Colonic mucosa (tissue), 4 donors: Measurements from ENCODE around the gene MGMT. TPM values are rescaled to one million over a fixed set of nuclear protein-coding genes. Genes with fewer than 3 reads are reported as not detected.

Source experiments
- DNase-seq: peaks from one replicate; pipeline ENCODE4 v3.0.0-alpha.2; 2020
- H3K27ac ChIP-seq: fragments of 200-600 bp; one replicate; pipeline ENCODE4 v1.8.0; 2021
- H3K27me3 ChIP-seq: fragments of 200-600 bp; one replicate; pipeline ENCODE4 v1.8.0; 2021
- H3K36me3 ChIP-seq: fragments of 200-600 bp; one replicate; pipeline ENCODE4 v1.8.0; 2021
- H3K4me1 ChIP-seq: fragments of 200-600 bp; one replicate; pipeline ENCODE4 v1.8.0; 2021; ENCODE audit warnings: mild to moderate bottlenecking
- H3K4me3 ChIP-seq: fragments of 200-600 bp; one replicate; pipeline ENCODE4 v1.8.0; 2021
- H3K9ac ChIP-seq, 2 donors: one replicate each; pipeline ENCODE4 v1.7.0; 2013; ENCODE audit warnings: control low read depth in 2 of 2, low read depth in 2 of 2, low read length in 2 of 2
- H3K9me3 ChIP-seq: fragments of 200-600 bp; one replicate; pipeline ENCODE4 v1.8.0; 2021
- intact Hi-C: fragments of 100-400 bp; cut with DNase I; formaldehyde crosslinking; loops from one replicate; pipeline ENCODE4 v1.14.1; 2022
- total RNA-seq, 2 donors: library from RNA; stranded (reverse); fragmentation: NEBNext Ultra II Directional in 1 of 2; extraction: Animal tissue kit (Norgen Biotek cat#: 25700) in 1 of 2; gene quantifications; one replicate each; pipeline ENCODE4 v1.2.1, GENCODE V29; 2021
- TF ChIP-seq, protein P1 (sequence below): fragments of 200-600 bp; IDR thresholded peaks from one replicate; pipeline ENCODE4 v1.8.0; 2022; ENCODE audit warnings: antibody characterized with exemption, mild to moderate bottlenecking
- donor health status: healthy.
- donor health status: DM: no; HTN: no; CAD: no.
- donor health status: DM: no; HTN: no; CAD: no.

Gene MGMT
- total RNA-seq, 2 donors from 2014 or later: 17.5 to 18.2 TPM

DNA sequence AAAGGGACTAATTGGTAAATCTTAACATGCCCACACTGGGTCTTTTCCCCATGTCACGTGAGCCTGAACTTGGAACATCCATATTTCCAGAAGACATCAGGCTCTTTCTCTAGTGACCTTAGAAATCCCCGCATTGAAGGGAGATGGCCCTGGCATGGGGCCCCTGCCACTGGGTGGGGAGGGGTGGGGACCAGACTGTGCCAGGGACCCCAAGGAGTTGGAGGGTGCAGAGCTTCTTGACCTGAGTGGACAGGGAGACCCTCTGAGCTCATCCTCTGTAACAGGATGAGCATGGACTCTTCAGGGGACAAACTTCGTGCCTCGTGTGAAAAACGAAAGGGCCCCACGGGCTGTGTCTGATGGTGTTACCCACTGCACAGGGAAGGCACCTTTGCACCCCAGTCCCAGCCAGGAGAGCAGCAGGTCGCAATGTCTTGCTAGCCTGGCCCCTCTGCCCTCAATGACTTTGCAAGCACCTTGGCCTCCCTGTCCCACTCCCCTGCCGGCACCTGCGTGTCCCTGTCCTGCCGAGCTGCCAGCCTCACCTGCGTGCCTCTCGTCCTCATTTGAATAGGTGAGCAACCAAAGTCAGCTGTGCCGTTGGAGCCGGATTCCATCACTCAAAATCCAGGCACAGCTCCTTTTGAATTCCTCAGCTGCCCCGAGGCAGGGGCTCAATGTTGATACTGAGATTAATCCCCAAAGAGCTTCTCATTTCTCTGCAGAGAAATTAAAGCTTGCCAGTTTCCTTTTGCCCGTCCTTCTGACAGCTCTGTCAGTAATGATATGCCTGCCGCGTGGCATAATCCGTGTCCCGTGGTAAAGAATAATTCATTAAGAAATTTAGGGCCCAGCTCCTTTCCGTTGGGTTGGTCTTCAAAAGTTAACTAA, 262.1 kb downstream of the MGMT start:
- intact Hi-C loops: no loop called here
- Histone ChIP-seq H3K27ac (no peak overlapping the region), H3K9me3 (no peaks in the 10 kb centered on the region), H3K4me1 (no peaks in the 10 kb centered on the region), H3K27me3 (no peaks in the 10 kb centered on the region), H3K9ac (no peak overlapping the region), H3K36me3 (no peaks in the 10 kb centered on the region), H3K4me3 (no peak overlapping the region)
- TF ChIP-seq, protein P1, sequence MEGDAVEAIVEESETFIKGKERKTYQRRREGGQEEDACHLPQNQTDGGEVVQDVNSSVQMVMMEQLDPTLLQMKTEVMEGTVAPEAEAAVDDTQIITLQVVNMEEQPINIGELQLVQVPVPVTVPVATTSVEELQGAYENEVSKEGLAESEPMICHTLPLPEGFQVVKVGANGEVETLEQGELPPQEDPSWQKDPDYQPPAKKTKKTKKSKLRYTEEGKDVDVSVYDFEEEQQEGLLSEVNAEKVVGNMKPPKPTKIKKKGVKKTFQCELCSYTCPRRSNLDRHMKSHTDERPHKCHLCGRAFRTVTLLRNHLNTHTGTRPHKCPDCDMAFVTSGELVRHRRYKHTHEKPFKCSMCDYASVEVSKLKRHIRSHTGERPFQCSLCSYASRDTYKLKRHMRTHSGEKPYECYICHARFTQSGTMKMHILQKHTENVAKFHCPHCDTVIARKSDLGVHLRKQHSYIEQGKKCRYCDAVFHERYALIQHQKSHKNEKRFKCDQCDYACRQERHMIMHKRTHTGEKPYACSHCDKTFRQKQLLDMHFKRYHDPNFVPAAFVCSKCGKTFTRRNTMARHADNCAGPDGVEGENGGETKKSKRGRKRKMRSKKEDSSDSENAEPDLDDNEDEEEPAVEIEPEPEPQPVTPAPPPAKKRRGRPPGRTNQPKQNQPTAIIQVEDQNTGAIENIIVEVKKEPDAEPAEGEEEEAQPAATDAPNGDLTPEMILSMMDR: no peak
- DNase-seq: peak; percentile 11

DNA sequence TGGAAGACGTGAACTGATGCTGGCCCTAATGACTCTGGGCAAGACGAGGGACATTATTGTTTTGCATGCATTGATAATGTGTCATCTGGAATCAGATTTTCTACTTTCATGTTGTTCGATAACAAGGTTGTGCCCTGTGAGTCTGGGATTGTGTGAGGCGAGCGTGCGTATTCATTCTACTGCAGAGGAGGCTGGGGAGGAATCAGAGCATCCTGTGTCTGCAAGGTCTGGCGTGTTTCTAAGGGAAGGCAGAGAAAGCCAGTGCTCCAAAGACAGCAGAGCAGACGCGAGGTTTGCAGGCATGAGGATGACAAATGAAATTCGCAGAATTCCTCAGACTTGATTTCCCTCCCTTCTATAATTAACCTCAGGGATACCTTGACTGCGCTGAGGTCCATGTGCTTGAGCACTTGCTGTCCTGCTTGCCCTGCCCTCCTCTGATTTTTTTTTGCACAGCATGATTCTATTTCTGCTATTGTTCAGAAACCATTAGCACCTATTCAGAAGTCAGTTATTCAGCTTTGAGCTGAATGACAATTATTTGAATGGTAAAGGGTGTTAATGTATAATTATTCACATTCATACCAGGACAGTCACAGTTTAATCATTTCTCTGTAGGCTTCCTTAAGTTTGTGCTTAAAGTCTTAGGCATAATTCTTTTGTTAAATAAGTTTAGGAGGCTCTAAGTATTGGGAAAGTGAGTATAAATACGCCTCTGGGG, 263.4 kb downstream of the MGMT start:
- no peak overlapping the region for H3K27ac ChIP-seq
- no peaks in the 10 kb centered on the region for H3K36me3 ChIP-seq
- no peak overlapping the region for H3K4me3 ChIP-seq
- intact Hi-C loops: no loop called here
- no peak overlapping the region for H3K9ac ChIP-seq
- H3K4me1 ChIP-seq: no peaks in the 10 kb centered on the region
- TF ChIP-seq, protein P1: no peak
- H3K27me3 ChIP-seq: no peaks in the 10 kb centered on the region
- no peak for DNase-seq
- H3K9me3 ChIP-seq: no peaks in the 10 kb centered on the region

DNA sequence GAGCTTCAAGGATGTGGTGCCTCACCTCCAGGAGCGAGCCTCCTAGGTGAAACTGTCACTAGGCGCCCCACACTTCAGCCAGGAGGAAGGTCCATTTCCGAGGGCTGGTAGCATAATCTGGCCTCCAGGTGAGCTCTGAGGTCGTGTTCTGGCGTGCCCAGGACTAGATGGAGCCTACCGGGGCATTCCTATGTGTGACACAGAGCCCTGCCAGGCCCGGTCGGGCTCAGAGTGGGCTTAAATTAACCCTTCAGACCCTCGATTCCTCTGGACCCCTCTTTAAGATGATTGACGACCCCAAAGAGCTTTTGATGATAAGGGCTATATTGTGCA, 263.9 kb downstream of the MGMT start:
- H3K27me3 ChIP-seq: no peaks in the 10 kb centered on the region
- intact Hi-C loops: no loop called here
- no peaks in the 10 kb centered on the region for H3K36me3 ChIP-seq
- no peaks in the 10 kb centered on the region for H3K4me1 ChIP-seq
- no peak for DNase-seq
- H3K4me3 ChIP-seq: no peak overlapping the region
- TF ChIP-seq, protein P1: no peak
- no peaks in the 10 kb centered on the region for H3K9me3 ChIP-seq
- no peak overlapping the region for H3K9ac ChIP-seq
- H3K27ac ChIP-seq: no peak overlapping the region

DNA sequence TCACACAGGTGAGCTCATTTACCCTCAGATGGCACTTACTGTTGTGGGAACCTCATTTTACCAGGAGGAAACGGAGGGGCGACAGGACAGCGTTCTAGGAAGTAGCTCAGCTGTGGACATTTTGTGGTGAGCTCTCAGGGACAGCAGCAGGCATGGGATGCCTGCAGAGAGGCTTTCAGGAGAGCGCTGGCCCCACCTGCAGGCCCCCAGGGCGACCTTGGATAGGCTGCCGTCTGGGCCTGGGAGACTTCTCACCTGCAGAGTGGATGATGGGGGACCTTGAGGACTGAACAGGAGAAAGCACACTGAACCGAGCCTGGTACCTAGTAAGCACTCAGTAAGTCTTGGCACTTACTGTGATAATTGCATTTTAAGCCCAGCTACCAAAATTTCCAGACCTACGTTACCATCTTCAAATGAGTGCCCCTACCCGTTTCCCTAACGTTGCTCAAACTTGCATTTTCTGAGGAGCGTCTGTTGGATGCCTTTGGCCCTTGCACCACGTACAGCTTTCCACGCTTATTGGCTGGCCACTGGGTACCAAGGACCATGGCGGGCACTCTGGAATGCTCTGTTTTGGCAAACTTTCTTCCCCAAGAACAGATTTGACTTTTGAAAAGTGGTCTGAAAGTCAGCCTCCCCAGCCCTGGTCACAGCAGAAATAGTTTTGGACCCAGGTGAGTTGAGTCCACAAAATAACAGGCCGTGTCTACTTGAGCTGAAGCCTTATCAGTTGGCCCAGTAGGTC, 273.7 kb downstream of the MGMT start:
- H3K36me3 ChIP-seq: no peaks in the 10 kb centered on the region
- H3K9me3 ChIP-seq: no peaks in the 10 kb centered on the region
- H3K9ac ChIP-seq: no peak overlapping the region
- H3K4me3 ChIP-seq: no peak overlapping the region
- no peak overlapping the region for H3K27ac ChIP-seq
- H3K4me1 ChIP-seq: no peaks in the 10 kb centered on the region
- H3K27me3 ChIP-seq: no peaks in the 10 kb centered on the region
- TF ChIP-seq, protein P1: no peak
- DNase-seq: no peak
- intact Hi-C loops: no loop called here

DNA sequence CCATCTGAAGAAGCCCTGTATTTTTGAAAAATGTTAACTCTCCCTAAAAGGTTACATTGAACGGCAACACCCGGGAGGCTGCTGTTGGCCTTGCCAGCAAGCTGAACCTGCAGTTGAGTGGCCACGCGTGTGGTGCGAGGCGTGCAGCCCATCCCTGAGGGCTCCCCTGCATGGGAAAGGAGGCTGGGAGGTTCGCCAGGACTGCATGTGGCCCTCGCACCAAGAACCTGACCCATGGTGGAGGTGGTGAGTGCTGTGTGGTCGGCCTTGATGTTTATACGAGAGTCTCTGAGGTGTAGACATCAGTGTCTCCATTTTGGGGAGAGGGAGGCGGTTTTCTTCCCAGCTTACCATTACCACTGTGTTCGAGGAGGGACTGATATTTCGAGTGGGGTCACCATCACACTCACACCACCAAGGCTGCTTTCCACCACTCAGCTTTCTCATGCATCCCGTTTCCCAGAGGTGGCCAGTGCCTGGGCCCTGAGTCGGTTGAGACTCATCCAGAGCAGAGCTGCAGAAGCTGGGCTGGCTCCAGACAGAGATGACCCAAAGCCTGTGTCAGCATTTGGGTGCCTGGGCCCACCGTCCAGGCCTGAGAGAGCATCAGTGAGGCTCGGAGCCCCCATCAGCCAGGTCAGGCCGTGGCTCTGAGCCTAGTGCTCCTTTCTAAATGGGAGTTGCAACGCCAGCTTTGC, 274.4 kb downstream of the MGMT start:
- Histone ChIP-seq H3K4me3 (no peak overlapping the region), H3K9me3 (no peaks in the 10 kb centered on the region), H3K27ac (no peak overlapping the region), H3K36me3 (no peaks in the 10 kb centered on the region), H3K9ac (no peak overlapping the region), H3K27me3 (no peaks in the 10 kb centered on the region), H3K4me1 (no peaks in the 10 kb centered on the region)
- intact Hi-C loops: no loop called here
- TF ChIP-seq, protein P1: no peak
- no peak for DNase-seq
